Choroid plexus epithelial cell (primary cell): Measurements from ENCODE around the gene CLSTN1.
A peak's percentile ranks its signal among the peaks of the same experiment; 100 is the strongest.

Source experiments
- DNase-seq: peaks from one replicate; pipeline ENCODE4 v3.0.0-alpha.2; 2010; ENCODE audit warnings: low read depth
- H3K4me3 ChIP-seq: 2 replicates; pipeline ENCODE4 v1.5.1; 2011; ENCODE audit warnings: low read depth, mild to moderate bottlenecking, control low read depth, low read length, moderate library complexity
- CTCF ChIP-seq: conservative IDR thresholded peaks from 2 replicates; pipeline ENCODE4 v1.5.1; 2011; ENCODE audit warnings: low read depth, mild to moderate bottlenecking, control low read depth, inconsistent platforms, low read length, moderate library complexity

CLSTN1 gene

GRCh38 chr1:9696793-9697192 lies 127.0 kb downstream of the CLSTN1 start:
- no peak overlapping the region for H3K4me3 ChIP-seq
- TF ChIP-seq CTCF, result no peak
- DNase-seq, result no peak

GRCh38 chr1:9691691-9692090 lies 132.1 kb downstream of the CLSTN1 start:
- DNase-seq, result no peak
- H3K4me3 ChIP-seq, result no peak overlapping the region
- TF ChIP-seq CTCF, result peak; percentile 27

- no peak for TF ChIP-seq CTCF
- no peak for DNase-seq
- no peak overlapping the region for H3K4me3 ChIP-seq
Observed at GRCh38 chr1:9691108-9691445, 132.7 kb downstream of the CLSTN1 start.

- TF ChIP-seq CTCF, result no peak
- peak overlapping the region; percentile 62 for H3K4me3 ChIP-seq
- DNase-seq, result no peak
Observed at GRCh38 chr1:9690440-9691107, 133.2 kb downstream of the CLSTN1 start.

GRCh38 chr1:9689971-9690381 lies 133.8 kb downstream of the CLSTN1 start:
- TF ChIP-seq CTCF, result peak; percentile 22
- no peak for DNase-seq
- H3K4me3 ChIP-seq, result peak overlapping the region; percentile 62

- no peak for TF ChIP-seq CTCF
- peak; percentile 67 for DNase-seq
- H3K4me3 ChIP-seq, result peak overlapping the region; percentile 62
Observed at GRCh38 chr1:9689011-9689706, 134.6 kb downstream of the CLSTN1 start.

GRCh38 chr1:9688599-9688998 lies 135.2 kb downstream of the CLSTN1 start:
- H3K4me3 ChIP-seq, result peak overlapping the region; percentile 62
- DNase-seq, result no peak
- TF ChIP-seq CTCF, result no peak
